HEK293 (cell line): Measurements from ENCODE around the gene SETD5.

Experiments used
- FEZF1 ChIP-seq: fragments of 450-650 bp; formaldehyde crosslinking; IDR thresholded peaks from 2 replicates; pipeline ENCODE4 v1.5.1; 2016; ENCODE audit warnings: missing biosample characterization, missing genetic modification characterization
- IKZF3 ChIP-seq: fragments of 450-650 bp; IDR thresholded peaks from 2 replicates; pipeline ENCODE4 v1.5.0; 2018; ENCODE audit warnings: missing biosample characterization, mild to moderate bottlenecking, missing genetic modification characterization, moderate library complexity
- OSR2 ChIP-seq: fragments of 450-650 bp; formaldehyde crosslinking; IDR thresholded peaks from 2 replicates; pipeline ENCODE4 v1.5.1; 2016; ENCODE audit warnings: missing biosample characterization, missing genetic modification characterization
- PRDM1 ChIP-seq: fragments of 450-650 bp; formaldehyde crosslinking; IDR thresholded peaks from 2 replicates; pipeline ENCODE4; 2016; ENCODE audit warnings: missing biosample characterization, missing genetic modification characterization
- PRDM6 ChIP-seq: fragments of 450-650 bp; formaldehyde crosslinking; IDR thresholded peaks from 2 replicates; pipeline ENCODE4 v1.5.1; 2017; ENCODE audit warnings: missing biosample characterization, missing genetic modification characterization
- SCRT1 ChIP-seq: fragments of 450-650 bp; formaldehyde crosslinking; IDR thresholded peaks from 2 replicates; pipeline ENCODE4 v1.5.1; 2016; ENCODE audit warnings: missing biosample characterization, missing genetic modification characterization, borderline replicate concordance
- SP7 ChIP-seq: fragments of 450-650 bp; formaldehyde crosslinking; IDR thresholded peaks from 2 replicates; pipeline ENCODE4 v1.5.1; 2016; ENCODE audit warnings: missing biosample characterization, missing genetic modification characterization
- YY1 ChIP-seq: fragments of 450-650 bp; formaldehyde crosslinking; IDR thresholded peaks from 2 replicates; pipeline ENCODE4 v1.5.1; 2018; ENCODE audit warnings: missing biosample characterization, missing genetic modification characterization
- ZBTB6 ChIP-seq: fragments of 450-650 bp; formaldehyde crosslinking; IDR thresholded peaks from 2 replicates; pipeline ENCODE4 v1.5.1; 2017; ENCODE audit warnings: missing biosample characterization, missing genetic modification characterization
- ZEB2 ChIP-seq: fragments of 450-650 bp; formaldehyde crosslinking; IDR thresholded peaks from 2 replicates; pipeline ENCODE4 v1.5.1; 2016; ENCODE audit warnings: missing biosample characterization, missing genetic modification characterization
- ZFP3 ChIP-seq: fragments of 450-650 bp; formaldehyde crosslinking; IDR thresholded peaks from 2 replicates; pipeline ENCODE4 v1.5.1; 2016; ENCODE audit warnings: low read depth, missing biosample characterization, missing genetic modification characterization
- ZNF114 ChIP-seq: fragments of 450-650 bp; formaldehyde crosslinking; IDR thresholded peaks from 2 replicates; pipeline ENCODE4 v1.5.0; 2017; ENCODE audit warnings: missing biosample characterization, missing genetic modification characterization
- ZNF23 ChIP-seq: fragments of 450-650 bp; formaldehyde crosslinking; IDR thresholded peaks from 2 replicates; pipeline ENCODE4 v1.5.1; 2016; ENCODE audit warnings: missing biosample characterization, missing genetic modification characterization, borderline replicate concordance
- ZNF324 ChIP-seq: fragments of 450-650 bp; formaldehyde crosslinking; IDR thresholded peaks from 2 replicates; pipeline ENCODE4 v1.5.1; 2016; ENCODE audit warnings: missing biosample characterization, missing genetic modification characterization
- ZNF341 ChIP-seq: fragments of 450-650 bp; formaldehyde crosslinking; IDR thresholded peaks from 2 replicates; pipeline ENCODE4; 2016; ENCODE audit warnings: low read depth, missing biosample characterization, missing genetic modification characterization
- ZNF362 ChIP-seq: fragments of 450-650 bp; formaldehyde crosslinking; IDR thresholded peaks from 2 replicates; pipeline ENCODE4 v1.5.1; 2016; ENCODE audit warnings: missing biosample characterization, missing genetic modification characterization
- ZNF501 ChIP-seq: fragments of 450-650 bp; formaldehyde crosslinking; IDR thresholded peaks from 2 replicates; pipeline ENCODE4 v1.5.1; 2016; ENCODE audit warnings: missing biosample characterization, missing genetic modification characterization
- ZNF558 ChIP-seq: fragments of 450-650 bp; formaldehyde crosslinking; IDR thresholded peaks from 2 replicates; pipeline ENCODE4 v1.5.1; 2016; ENCODE audit warnings: missing biosample characterization, missing genetic modification characterization
- ZNF571 ChIP-seq: fragments of 450-650 bp; formaldehyde crosslinking; IDR thresholded peaks from 2 replicates; pipeline ENCODE4 v1.5.0; 2017; ENCODE audit warnings: missing biosample characterization, missing genetic modification characterization
- ZNF600 ChIP-seq: fragments of 450-650 bp; formaldehyde crosslinking; IDR thresholded peaks from 2 replicates; pipeline ENCODE4 v1.5.1; 2016; ENCODE audit warnings: missing biosample characterization, missing genetic modification characterization
- ZNF626 ChIP-seq: fragments of 450-650 bp; sonication (Bioruptor Pico); formaldehyde crosslinking; IDR thresholded peaks from 2 replicates; pipeline ENCODE4 v1.5.1; 2018; ENCODE audit warnings: missing biosample characterization, missing genetic modification characterization, inconsistent platforms
- ZNF629 ChIP-seq: fragments of 450-650 bp; formaldehyde crosslinking; IDR thresholded peaks from 2 replicates; pipeline ENCODE4 v1.5.1; 2017; ENCODE audit warnings: missing biosample characterization, missing genetic modification characterization
- ZNF664 ChIP-seq: fragments of 450-650 bp; formaldehyde crosslinking; IDR thresholded peaks from 2 replicates; pipeline ENCODE4 v1.5.1; 2016; ENCODE audit warnings: missing biosample characterization, missing genetic modification characterization
- ZNF677 ChIP-seq: fragments of 450-650 bp; IDR thresholded peaks from 2 replicates; pipeline ENCODE4 v1.5.0; 2018; ENCODE audit warnings: missing biosample characterization, mild to moderate bottlenecking, missing genetic modification characterization, moderate library complexity
- ZNF776 ChIP-seq: fragments of 450-650 bp; formaldehyde crosslinking; IDR thresholded peaks from 2 replicates; pipeline ENCODE4 v1.5.0; 2017; ENCODE audit warnings: missing biosample characterization, missing genetic modification characterization, borderline replicate concordance
- ZSCAN4 ChIP-seq: fragments of 450-650 bp; formaldehyde crosslinking; IDR thresholded peaks from 2 replicates; pipeline ENCODE4 v1.5.1; 2017; ENCODE audit warnings: missing biosample characterization, missing genetic modification characterization
- TF ChIP-seq, protein P1 (sequence below): fragments of 450-650 bp; formaldehyde crosslinking; IDR thresholded peaks from 2 replicates; pipeline ENCODE4 v1.5.1; 2016; ENCODE audit warnings: missing biosample characterization, missing genetic modification characterization
- TF ChIP-seq, protein P2 (sequence below): fragments of 450-650 bp; formaldehyde crosslinking; IDR thresholded peaks from 2 replicates; pipeline ENCODE4 v1.5.1; 2016; ENCODE audit warnings: missing biosample characterization, missing genetic modification characterization
- TF ChIP-seq, protein P3 (sequence below): fragments of 450-650 bp; IDR thresholded peaks from 2 replicates; pipeline ENCODE4 v1.5.1; 2018; ENCODE audit warnings: missing biosample characterization, mild to moderate bottlenecking, missing genetic modification characterization

Gene SETD5

DNA sequence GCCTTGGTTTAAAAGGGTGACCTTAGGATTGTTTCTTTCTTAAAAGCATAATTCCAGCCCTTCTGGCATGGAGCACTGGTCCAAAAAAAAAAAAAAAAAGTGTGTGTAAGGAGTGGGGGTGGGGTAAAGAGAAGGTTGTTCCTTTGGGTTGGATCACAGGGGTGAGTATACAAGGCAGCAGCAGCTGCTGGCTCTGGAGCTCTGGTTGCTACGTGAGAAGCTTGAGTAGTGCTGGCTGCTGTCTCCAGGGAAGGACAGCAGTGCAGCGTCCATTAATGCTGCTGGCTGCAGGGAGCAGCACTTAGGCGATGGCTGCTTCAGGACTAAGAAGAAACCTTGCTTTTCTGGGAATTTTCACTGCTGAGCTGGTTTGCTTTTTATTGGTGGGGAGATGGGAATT lies 2.3 kb downstream of the SETD5 start (continued):
- TF ChIP-seq ZNF677 (no peak), OSR2 (tag by site-specific recombination) (peak; percentile 71), ZEB2 (tag by site-specific recombination) (0 out of 2 replicates have a peak, but pooled peaks have one; percentile 28), ZSCAN4 (tag by site-specific recombination) (0 out of 2 replicates have a peak, but pooled peaks have one; percentile 35), SP7 (tag by site-specific recombination) (peak; percentile 53), SCRT1 (tag by site-specific recombination) (no peak), ZBTB6 (tag by site-specific recombination) (peak; percentile 85), PRDM6 (tag by site-specific recombination) (0 out of 2 replicates have a peak, but pooled peaks have one; percentile 57), ZNF324 (tag by site-specific recombination) (0 out of 2 replicates have a peak, but pooled peaks have one; percentile 57), ZNF629 (tag by site-specific recombination) (peak; percentile 42; the same call in 1 of the 2 replicates), ZNF341 (tag by site-specific recombination) (peak; percentile 80), IKZF3 (peak; percentile 83), PRDM1 (peak; percentile 50; the same call in 1 of the 2 replicates), YY1 (tag by site-specific recombination) (peak; percentile 43; the same call in 1 of the 2 replicates), ZFP3 (peak; percentile 14; the same call in 1 of the 2 replicates), ZNF23 (tag by site-specific recombination) (no peak), ZNF362 (tag by site-specific recombination) (peak; percentile 74), FEZF1 (tag by site-specific recombination) (peak; percentile 55), ZNF571 (tag by site-specific recombination) (no peak), ZNF600 (tag by site-specific recombination) (peak; percentile 98), ZNF664 (tag by site-specific recombination) (no peak; the same call in 1 of the 2 replicates), ZNF501 (0 out of 2 replicates have a peak, but pooled peaks have one; percentile 63), ZNF114 (tag by site-specific recombination) (no peak), ZNF776 (tag by site-specific recombination) (no peak), ZNF626 (tag by site-specific recombination) (no peak), ZNF558 (tag by site-specific recombination) (no peak)
- TF ChIP-seq, protein P1, sequence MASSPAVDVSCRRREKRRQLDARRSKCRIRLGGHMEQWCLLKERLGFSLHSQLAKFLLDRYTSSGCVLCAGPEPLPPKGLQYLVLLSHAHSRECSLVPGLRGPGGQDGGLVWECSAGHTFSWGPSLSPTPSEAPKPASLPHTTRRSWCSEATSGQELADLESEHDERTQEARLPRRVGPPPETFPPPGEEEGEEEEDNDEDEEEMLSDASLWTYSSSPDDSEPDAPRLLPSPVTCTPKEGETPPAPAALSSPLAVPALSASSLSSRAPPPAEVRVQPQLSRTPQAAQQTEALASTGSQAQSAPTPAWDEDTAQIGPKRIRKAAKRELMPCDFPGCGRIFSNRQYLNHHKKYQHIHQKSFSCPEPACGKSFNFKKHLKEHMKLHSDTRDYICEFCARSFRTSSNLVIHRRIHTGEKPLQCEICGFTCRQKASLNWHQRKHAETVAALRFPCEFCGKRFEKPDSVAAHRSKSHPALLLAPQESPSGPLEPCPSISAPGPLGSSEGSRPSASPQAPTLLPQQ (tag by site-specific recombination), result peak; percentile 39; the same call in 1 of the 2 replicates
- TF ChIP-seq, protein P2, sequence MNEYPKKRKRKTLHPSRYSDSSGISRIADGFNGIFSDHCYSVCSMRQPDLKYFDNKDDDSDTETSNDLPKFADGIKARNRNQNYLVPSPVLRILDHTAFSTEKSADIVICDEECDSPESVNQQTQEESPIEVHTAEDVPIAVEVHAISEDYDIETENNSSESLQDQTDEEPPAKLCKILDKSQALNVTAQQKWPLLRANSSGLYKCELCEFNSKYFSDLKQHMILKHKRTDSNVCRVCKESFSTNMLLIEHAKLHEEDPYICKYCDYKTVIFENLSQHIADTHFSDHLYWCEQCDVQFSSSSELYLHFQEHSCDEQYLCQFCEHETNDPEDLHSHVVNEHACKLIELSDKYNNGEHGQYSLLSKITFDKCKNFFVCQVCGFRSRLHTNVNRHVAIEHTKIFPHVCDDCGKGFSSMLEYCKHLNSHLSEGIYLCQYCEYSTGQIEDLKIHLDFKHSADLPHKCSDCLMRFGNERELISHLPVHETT, result 0 out of 2 replicates have a peak, but pooled peaks have one; percentile 15
- TF ChIP-seq, protein P3, sequence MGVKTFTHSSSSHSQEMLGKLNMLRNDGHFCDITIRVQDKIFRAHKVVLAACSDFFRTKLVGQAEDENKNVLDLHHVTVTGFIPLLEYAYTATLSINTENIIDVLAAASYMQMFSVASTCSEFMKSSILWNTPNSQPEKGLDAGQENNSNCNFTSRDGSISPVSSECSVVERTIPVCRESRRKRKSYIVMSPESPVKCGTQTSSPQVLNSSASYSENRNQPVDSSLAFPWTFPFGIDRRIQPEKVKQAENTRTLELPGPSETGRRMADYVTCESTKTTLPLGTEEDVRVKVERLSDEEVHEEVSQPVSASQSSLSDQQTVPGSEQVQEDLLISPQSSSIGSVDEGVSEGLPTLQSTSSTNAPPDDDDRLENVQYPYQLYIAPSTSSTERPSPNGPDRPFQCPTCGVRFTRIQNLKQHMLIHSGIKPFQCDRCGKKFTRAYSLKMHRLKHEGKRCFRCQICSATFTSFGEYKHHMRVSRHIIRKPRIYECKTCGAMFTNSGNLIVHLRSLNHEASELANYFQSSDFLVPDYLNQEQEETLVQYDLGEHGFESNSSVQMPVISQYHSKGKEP (tag by site-specific recombination), result peak; percentile 97
